HG03095 (cell line): ENCODE measurements around the gene ODAD3.
"Not testable (repeated sequence)": the region's sequence is repeated elsewhere in the genome, so short reads cannot be mapped to it uniquely, and the experiment has no call there.

ENCODE experiments used
- ATAC-seq: cut with Tn5 transposase; IDR thresholded peaks from one replicate; pipeline ENCODE4 v1.9.1; 2021; ENCODE audit warnings: moderate library complexity; ENCODE audit not compliant: unreplicated experiment

Gene ODAD3

GRCh38 chr19:11445141-11445540 lies 10.2 kb upstream of the ODAD3 start:
- no peak for ATAC-seq

GRCh38 chr19:11444059-11444458 lies 9.1 kb upstream of the ODAD3 start:
- ATAC-seq = no peak

- no peak for ATAC-seq
Observed at GRCh38 chr19:11437955-11438354, 3.0 kb upstream of the ODAD3 start.

DNA sequence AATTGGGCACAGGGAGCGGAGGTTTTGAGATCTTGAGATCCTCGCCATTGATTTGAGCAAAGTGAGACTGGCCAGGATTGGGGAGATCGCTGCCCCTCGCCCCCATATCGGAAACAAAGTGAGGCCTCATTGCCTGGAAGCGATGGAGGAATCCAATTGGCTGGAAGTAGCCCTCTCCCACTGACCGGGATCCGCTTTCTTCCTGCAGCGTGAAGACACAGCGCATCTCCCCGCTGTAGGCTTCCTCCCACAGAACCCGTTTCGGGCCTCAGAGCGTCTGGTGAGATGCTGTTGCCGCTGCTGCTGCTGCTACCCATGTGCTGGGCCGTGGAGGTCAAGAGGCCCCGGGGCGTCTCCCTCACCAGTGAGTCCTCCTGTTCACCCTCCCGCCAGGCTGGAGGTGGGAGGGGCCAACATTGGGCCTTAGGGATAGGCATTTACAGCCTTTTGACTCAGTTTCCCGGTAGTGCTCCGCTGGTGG lies 952 bp upstream of the ODAD3 start:
- no peak for ATAC-seq

GRCh38 chr19:11434703-11435056 lies 241 bp downstream of the ODAD3 start:
- peak; percentile 5 for ATAC-seq

DNA sequence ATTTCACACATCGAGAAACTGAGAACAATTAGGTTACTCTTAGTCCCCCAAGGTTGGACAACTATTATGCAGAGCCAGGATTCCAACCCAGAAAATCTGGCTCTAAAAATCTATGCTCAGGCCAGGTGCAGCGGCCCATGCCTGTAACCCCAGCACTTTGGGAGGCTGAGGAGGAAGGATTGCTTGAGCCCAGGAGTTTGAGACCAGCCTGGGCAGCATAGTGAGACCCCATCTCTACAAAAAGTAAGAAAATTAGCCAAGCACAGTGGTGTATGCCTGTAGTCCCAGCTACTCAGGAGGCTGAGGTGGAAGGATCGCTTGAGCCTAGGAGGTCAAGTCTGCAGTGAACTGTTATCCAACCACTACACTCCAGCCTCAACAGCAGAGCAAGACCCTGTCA lies 1.4 kb downstream of the ODAD3 start:
- ATAC-seq = not testable (repeated sequence)

DNA sequence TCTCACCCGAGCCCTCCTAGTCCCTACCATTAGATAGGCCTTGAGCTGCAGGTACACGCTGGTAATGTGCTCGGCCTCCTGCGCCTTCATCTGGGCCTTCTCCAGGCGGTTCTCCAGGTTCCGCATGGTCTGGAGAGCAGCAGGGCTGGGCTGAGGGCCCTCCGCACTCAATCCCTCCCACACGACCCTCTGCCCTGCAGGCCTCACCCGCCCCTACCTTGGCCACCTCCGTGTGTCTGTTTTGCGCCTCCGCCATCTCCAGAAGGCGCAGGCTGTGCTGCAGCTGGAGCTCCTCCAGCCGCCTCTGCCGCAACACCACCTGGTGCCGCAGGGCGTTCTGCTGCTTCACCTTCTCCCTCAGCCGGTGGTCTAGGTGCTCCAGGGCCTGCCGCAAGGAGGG lies 8.3 kb downstream of the ODAD3 start:
- ATAC-seq = no peak

- ATAC-seq = no peak
Observed at GRCh38 chr19:11425719-11426457, 9.0 kb downstream of the ODAD3 start.

GRCh38 chr19:11423791-11424181 lies 11.1 kb downstream of the ODAD3 start:
- no peak for ATAC-seq

DNA sequence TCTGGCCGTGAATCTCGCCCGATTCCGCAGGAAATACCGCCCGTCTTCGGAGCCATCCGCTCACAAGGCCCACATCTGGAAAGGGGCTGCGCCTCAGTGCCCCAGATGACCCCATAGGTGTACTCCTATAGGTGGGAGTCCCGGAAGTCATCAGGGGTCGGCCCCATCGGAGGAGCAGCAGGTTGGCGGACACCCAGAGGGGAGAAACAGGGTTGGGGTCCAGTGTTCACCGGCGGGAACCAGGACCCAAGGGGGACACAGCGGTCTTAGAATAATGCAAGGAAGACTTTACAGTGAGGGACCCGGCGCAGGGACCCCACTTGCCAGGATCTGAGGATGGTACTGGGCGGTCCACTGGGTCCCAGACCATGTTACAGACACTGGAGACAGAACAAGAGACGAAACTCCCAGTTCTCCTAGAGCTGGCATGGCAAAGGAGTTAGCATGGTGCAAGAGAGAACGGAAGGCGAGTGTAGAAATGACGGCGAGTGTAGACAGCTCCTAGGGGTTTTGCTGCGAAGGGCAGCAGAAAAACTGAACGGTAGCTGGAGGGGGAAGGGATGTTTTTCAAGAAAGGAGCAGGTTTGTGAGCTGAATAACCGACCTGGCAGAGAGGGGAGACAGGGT lies 11.6 kb downstream of the ODAD3 start:
- ATAC-seq = no peak

DNA sequence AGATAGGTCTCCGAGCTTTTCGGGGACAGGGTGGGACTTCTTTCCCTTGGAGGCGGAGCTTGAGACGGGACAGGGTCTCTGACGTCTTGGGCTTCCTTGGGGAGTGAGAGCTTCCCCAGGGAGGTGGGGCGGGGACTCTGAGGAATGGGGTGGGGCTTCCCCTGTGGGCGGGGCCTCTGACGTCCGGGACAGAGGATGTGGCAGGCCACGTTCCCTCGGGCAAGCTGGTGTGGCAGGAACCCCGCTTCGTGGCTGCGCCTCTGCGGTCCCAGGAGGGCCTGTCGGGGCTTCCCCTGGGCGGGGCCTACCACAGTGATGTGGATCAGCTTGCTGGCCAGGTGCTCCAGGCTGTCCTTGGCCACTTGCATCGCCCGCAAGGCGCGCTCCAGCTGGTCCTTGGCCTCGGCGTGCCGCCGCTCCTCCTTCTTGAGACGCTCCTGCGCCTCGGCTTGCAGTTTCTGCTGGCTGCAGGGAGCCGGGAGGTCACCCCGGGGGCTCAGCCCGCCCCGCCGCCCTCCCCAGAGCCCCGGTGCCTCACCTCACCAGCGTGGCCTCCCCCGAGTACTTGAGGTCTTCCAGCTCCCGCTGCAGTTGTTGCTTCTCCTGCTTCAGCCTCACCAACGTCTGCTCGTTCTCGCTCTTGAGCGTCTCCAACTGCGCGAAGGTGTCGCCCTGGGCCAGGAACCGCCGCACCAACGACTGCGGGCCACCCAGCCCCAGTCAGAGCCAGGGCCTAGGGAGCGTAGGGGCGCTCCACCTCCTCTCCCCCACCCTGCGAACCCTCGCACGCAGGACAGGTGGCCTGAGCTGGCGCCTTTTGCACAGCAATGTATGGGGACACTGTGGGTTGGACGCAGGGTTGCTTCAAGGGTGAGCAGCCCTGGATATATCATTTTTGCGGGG lies 12.5 kb downstream of the ODAD3 start:
- ATAC-seq = peak; percentile 63

GRCh38 chr19:11421371-11422098 lies 13.4 kb downstream of the ODAD3 start:
- peak; percentile 32 for ATAC-seq

DNA sequence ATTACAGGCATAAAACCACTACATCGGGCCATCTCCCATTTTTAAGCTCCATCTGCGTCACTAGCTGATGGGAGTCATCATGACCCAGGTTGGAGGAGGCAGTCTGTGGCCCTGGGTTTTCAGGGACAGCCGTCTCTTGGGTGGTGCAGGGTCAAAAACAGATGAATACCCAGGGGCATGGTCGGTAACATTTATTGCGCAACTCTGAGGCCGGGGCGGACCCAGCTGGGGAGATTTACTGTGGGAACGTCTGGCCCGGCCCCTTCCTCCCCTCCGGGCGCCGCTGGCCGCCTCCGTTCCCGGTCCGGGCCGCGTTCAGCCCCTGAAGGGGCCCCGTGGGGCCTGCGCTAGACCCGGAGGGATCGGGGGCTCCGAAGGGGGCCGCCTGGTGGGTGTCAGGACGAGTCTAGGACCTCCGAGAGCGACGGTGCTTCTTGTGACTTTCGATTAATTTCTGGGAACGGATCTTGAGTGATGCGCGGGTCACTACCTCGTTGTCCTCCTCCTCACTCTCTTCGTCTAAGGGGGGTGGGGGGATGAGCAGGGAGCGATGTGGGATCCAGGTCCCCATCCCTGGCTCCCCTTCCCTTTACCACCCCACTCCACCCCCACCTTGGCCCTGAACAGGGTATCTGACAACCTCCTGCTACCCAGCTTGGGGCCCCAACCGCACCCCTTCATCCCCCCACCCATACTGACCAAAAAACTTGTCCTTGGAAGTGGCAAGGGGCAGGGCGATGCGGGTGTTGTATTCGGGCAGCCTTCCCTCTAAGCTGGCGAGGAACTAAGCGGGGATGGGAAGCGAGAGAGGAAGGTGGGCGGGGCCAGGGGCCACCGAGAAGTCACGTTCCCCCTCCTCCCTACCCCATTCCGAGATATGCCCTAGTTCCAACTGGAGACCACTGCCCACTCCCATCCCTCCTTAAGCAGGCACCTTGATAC lies 14.2 kb downstream of the ODAD3 start:
- no peak for ATAC-seq

GRCh38 chr19:11418549-11419506 lies 16.1 kb downstream of the ODAD3 start, which contains the start of gene RGL3:
TSS of gene RGL3 (minus strand) at chr19:11419314. CDS start at chr19:11419278, 36 bp downstream.
- no peak for ATAC-seq

- ATAC-seq = no peak
Observed at GRCh38 chr19:11418094-11418548, 16.8 kb downstream of the ODAD3 start.

GRCh38 chr19:11416346-11417052 lies 18.4 kb downstream of the ODAD3 start:
- no peak for ATAC-seq

DNA sequence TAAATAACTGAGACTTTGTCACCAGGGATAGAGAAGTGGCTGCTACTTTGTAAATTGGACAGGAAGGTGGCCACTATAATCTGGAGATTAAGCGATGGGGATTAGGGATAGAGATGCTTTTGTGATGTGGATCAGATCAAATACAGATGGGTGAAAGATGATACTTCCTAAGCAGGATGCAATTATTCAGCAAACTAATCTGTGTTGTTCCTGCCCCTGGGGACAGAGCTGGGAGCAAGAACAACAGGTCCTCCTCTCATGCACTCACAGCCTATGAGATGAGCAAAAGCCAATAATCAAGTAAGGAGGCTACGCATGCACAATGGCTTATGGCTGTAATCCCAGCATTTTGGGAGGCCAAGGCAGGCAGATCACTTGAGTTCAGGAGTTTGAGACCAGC lies 20.4 kb downstream of the ODAD3 start:
- ATAC-seq = no peak

DNA sequence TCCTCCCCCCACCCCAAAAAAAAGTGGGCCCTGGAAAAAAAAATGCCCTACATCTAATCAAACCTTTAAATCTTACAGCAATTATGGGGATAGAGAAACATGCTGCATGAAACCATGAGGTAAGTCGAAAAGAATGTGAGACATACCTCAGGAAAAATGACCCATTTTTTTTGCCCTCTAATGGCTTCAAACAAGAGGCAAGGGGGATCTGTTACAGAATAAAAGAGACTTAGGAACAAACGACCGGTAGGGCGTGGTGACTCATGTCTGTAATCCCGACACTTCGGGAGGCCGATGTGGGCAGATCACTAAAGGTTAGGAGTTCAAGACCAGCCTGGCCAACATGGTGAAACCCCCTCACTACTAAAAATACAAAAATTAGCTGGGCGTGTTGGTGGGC lies 24.2 kb downstream of the ODAD3 start:
- ATAC-seq = no peak
